DMS 273 (cell line): ENCODE measurements around the gene NOL9.
"Not testable (repeated sequence)": the region's sequence is repeated elsewhere in the genome, so short reads cannot be mapped to it uniquely, and the experiment has no call there.

Source experiments
- DNase-seq: peaks from one replicate; lab custom pipeline; 2025; ENCODE audit not compliant: unreplicated experiment; lab: John Stamatoyannopoulos, UW

Gene NOL9

GRCh38 chr1:6554031-6554906, at the start of gene NOL9:
NOL9 (minus strand) TSS chr1:6554513; CDS start chr1:6554502, 11 bp downstream.
- peak; percentile 98 for DNase-seq

- peak; percentile 74 for DNase-seq
Observed at GRCh38 chr1:6603238-6603914, 49.1 kb upstream of the NOL9 start.

GRCh38 chr1:6602669-6603237, 48.4 kb upstream of the NOL9 start, which contains the start of gene KLHL21:
KLHL21 (minus strand) TSS chr1:6602869; CDS start chr1:6602817, 52 bp downstream.
- DNase-seq = peak; percentile 90

- DNase-seq = peak; percentile 89
Observed at GRCh38 chr1:6601923-6602668, 47.8 kb upstream of the NOL9 start.

GRCh38 chr1:6601049-6601922, 47.0 kb upstream of the NOL9 start:
- DNase-seq = peak; percentile 81

GRCh38 chr1:6600410-6601048, 46.2 kb upstream of the NOL9 start:
- DNase-seq = no peak

- not testable (repeated sequence) for DNase-seq
Observed at GRCh38 chr1:6599991-6600390, 45.7 kb upstream of the NOL9 start.

GRCh38 chr1:6599141-6599975, 45.0 kb upstream of the NOL9 start:
- no peak for DNase-seq

GRCh38 chr1:6597777-6598131, 43.4 kb upstream of the NOL9 start:
- DNase-seq = no peak

GRCh38 chr1:6596886-6597776, 42.8 kb upstream of the NOL9 start:
- DNase-seq = no peak

- no peak for DNase-seq
Observed at GRCh38 chr1:6596351-6596750, 42.0 kb upstream of the NOL9 start.

GRCh38 chr1:6594977-6595740, 40.8 kb upstream of the NOL9 start:
- no peak for DNase-seq

- no peak for DNase-seq
Observed at GRCh38 chr1:6593810-6594209, 39.5 kb upstream of the NOL9 start.

GRCh38 chr1:6592865-6593593, 38.7 kb upstream of the NOL9 start:
- no peak for DNase-seq

GRCh38 chr1:6592441-6592840, 38.1 kb upstream of the NOL9 start:
- DNase-seq = peak; percentile 38

GRCh38 chr1:6591644-6592043, 37.3 kb upstream of the NOL9 start:
- no peak for DNase-seq
